ENCODE data around the gene POR. TPM values are rescaled to one million over a fixed set of nuclear protein-coding genes. Genes with fewer than 3 reads are reported as not detected.
"Not testable (repeated sequence)": the region's sequence is repeated elsewhere in the genome, so short reads cannot be mapped to it uniquely, and the experiment has no call there.

Gene POR
- total RNA-seq, 1 donor: 73.1 TPM

- H2AFZ ChIP-seq (ENCODE audit: low read length): no peak overlapping the region
- no peaks in the 10 kb centered on the region for H3K9me3 ChIP-seq (ENCODE audit: low read depth, low read length)
- peaks cover 18% of the 10 kb centered on the region for H3K4me1 ChIP-seq (ENCODE audit: insufficient read depth, low read length)
- peaks cover 12% of the 10 kb centered on the region for H4K20me1 ChIP-seq (ENCODE audit: insufficient read depth, low read length)
- H3K4me2 ChIP-seq (ENCODE audit: insufficient read depth, low read length): no peak overlapping the region
- H3K79me2 ChIP-seq (ENCODE audit: insufficient read depth, low read length): peaks cover 34% of the 10 kb centered on the region
- H3K36me3 ChIP-seq (ENCODE audit: insufficient read depth, low read length): peaks cover 48% of the 10 kb centered on the region
- TF ChIP-seq CTCF (IDR thresholded peaks at IDR 0.05; ENCODE audit: extremely low read depth, low read depth, low read length): no peak
- peak; percentile 32 for DNase-seq (ENCODE audit: insufficient read length, low spot score, missing footprints)
- no peak overlapping the region for H3K27ac ChIP-seq (ENCODE audit: low read depth, low read length)
- no peak overlapping the region for H3K4me3 ChIP-seq (ENCODE audit: insufficient read depth, low read length)
- H3K27me3 ChIP-seq (ENCODE audit: insufficient read depth, low read length): no peaks in the 10 kb centered on the region
Measured at GRCh38 chr7:75881436-75882095, 33.4 kb upstream of the POR start.

- peaks cover 52% of the 10 kb centered on the region for H3K36me3 ChIP-seq (ENCODE audit: insufficient read depth, low read length)
- peaks cover 15% of the 10 kb centered on the region for H3K4me1 ChIP-seq (ENCODE audit: insufficient read depth, low read length)
- H3K9me3 ChIP-seq (ENCODE audit: low read depth, low read length); H3K4me2 ChIP-seq (ENCODE audit: insufficient read depth, low read length); H3K27me3 ChIP-seq (ENCODE audit: insufficient read depth, low read length); H3K4me3 ChIP-seq (ENCODE audit: insufficient read depth, low read length); H3K27ac ChIP-seq (ENCODE audit: low read depth, low read length); H2AFZ ChIP-seq (ENCODE audit: low read length): not testable (repeated sequence)
- peaks cover 19% of the 10 kb centered on the region for H4K20me1 ChIP-seq (ENCODE audit: insufficient read depth, low read length)
- peaks cover 34% of the 10 kb centered on the region for H3K79me2 ChIP-seq (ENCODE audit: insufficient read depth, low read length)
- DNase-seq (ENCODE audit: insufficient read length, low spot score, missing footprints): peak; percentile 27
Measured at GRCh38 chr7:75883265-75883824, 31.6 kb upstream of the POR start.

GRCh38 chr7:75884476-75884875 is 30.5 kb upstream of the POR start:
- H3K4me1 ChIP-seq (ENCODE audit: insufficient read depth, low read length): peaks cover 10% of the 10 kb centered on the region
- H2AFZ ChIP-seq (ENCODE audit: low read length): no peak overlapping the region
- peaks cover 53% of the 10 kb centered on the region for H3K36me3 ChIP-seq (ENCODE audit: insufficient read depth, low read length)
- DNase-seq (ENCODE audit: insufficient read length, low spot score, missing footprints): no peak
- peaks cover 25% of the 10 kb centered on the region for H4K20me1 ChIP-seq (ENCODE audit: insufficient read depth, low read length)
- no peak overlapping the region for H3K4me3 ChIP-seq (ENCODE audit: insufficient read depth, low read length)
- no peaks in the 10 kb centered on the region for H3K9me3 ChIP-seq (ENCODE audit: low read depth, low read length)
- H3K4me2 ChIP-seq (ENCODE audit: insufficient read depth, low read length): no peak overlapping the region
- no peak for TF ChIP-seq CTCF (IDR thresholded peaks at IDR 0.05; ENCODE audit: extremely low read depth, low read depth, low read length)
- no peak overlapping the region for H3K27ac ChIP-seq (ENCODE audit: low read depth, low read length)
- peaks cover 28% of the 10 kb centered on the region for H3K79me2 ChIP-seq (ENCODE audit: insufficient read depth, low read length)
- H3K27me3 ChIP-seq (ENCODE audit: insufficient read depth, low read length): no peaks in the 10 kb centered on the region

- DNase-seq (ENCODE audit: insufficient read length, low spot score, missing footprints): no peak
- peaks cover 28% of the 10 kb centered on the region for H4K20me1 ChIP-seq (ENCODE audit: insufficient read depth, low read length)
- H3K9me3 ChIP-seq (ENCODE audit: low read depth, low read length): no peaks in the 10 kb centered on the region
Measured at GRCh38 chr7:75885036-75885435, 29.9 kb upstream of the POR start.

More at GRCh38 chr7:75885036-75885435, 29.9 kb upstream of the POR start:
- Histone ChIP-seq H3K4me1 (ENCODE audit: insufficient read depth, low read length) (peaks cover 10% of the 10 kb centered on the region), H3K27me3 (ENCODE audit: insufficient read depth, low read length) (no peaks in the 10 kb centered on the region), H3K4me2 (ENCODE audit: insufficient read depth, low read length) (no peak overlapping the region), H3K4me3 (ENCODE audit: insufficient read depth, low read length) (no peak overlapping the region), H3K79me2 (ENCODE audit: insufficient read depth, low read length) (peaks cover 22% of the 10 kb centered on the region), H2AFZ (ENCODE audit: low read length) (no peak overlapping the region), H3K27ac (ENCODE audit: low read depth, low read length) (no peak overlapping the region), H3K36me3 (ENCODE audit: insufficient read depth, low read length) (peaks cover 53% of the 10 kb centered on the region)
- no peak for TF ChIP-seq CTCF (IDR thresholded peaks at IDR 0.05; ENCODE audit: extremely low read depth, low read depth, low read length)

Measured in osteoblast (primary cell).